Activated B cell treated with CpG ODN at 0.5 μM for 24 hours (primary cell): ENCODE data around the gene IRF2. TPM values are rescaled to one million over a fixed set of nuclear protein-coding genes. Genes with fewer than 3 reads are reported as not detected.

Experiments
- ATAC-seq: fragments of 200-7000 bp; cut with Tn5 transposase; one replicate; pipeline ENCODE4 v1.10.0; 2021; ENCODE audit warnings: low read depth, mild to moderate bottlenecking, moderate library complexity
- CTCF ChIA-PET: fragments of 350-600 bp; sonication (Branson Sonifier 250); formaldehyde crosslinking; loops from one replicate; lab custom pipeline; 2021; ENCODE audit warnings: antibody characterized with exemption; lab: Charles Lee
- POLR2A ChIA-PET: fragments of 350-600 bp; sonication (Branson Sonifier 250); formaldehyde crosslinking; loops from one replicate; lab custom pipeline; 2021; ENCODE audit warnings: antibody characterized with exemption; lab: Charles Lee
- DNase-seq: peaks from one replicate; pipeline ENCODE4 v3.0.0; 2022
- H3K27ac Mint-ChIP-seq: one replicate; pipeline ENCODE4 v1.8.0; 2020; ENCODE audit warnings: mixed read lengths
- H3K27me3 Mint-ChIP-seq: one replicate; pipeline ENCODE4 v1.8.0; 2021; ENCODE audit warnings: mixed read lengths
- H3K36me3 Mint-ChIP-seq: one replicate; pipeline ENCODE4 v1.8.0; 2021; ENCODE audit warnings: low read depth, mixed read lengths
- H3K4me1 Mint-ChIP-seq: one replicate; pipeline ENCODE4 v1.8.0; 2021; ENCODE audit warnings: mixed read lengths
- H3K4me3 Mint-ChIP-seq: one replicate; pipeline ENCODE4 v1.8.0; 2020; ENCODE audit warnings: mild to moderate bottlenecking, mixed read lengths
- H3K9me3 Mint-ChIP-seq: one replicate; pipeline ENCODE4 v1.8.0; 2020; ENCODE audit warnings: mixed read lengths
- intact Hi-C: fragments of 100-400 bp; cut with micrococcal nuclease; formaldehyde crosslinking; loops from one replicate; pipeline ENCODE4 v1.15.1; 2024
- total RNA-seq: library from RNA; stranded (reverse); gene quantifications from 2 replicates; pipeline ENCODE4 v1.2.3, GENCODE V29; 2022
- TF ChIP-seq, protein P1 (sequence below): fragments of 200-600 bp; IDR thresholded peaks from one replicate; pipeline ENCODE4 v1.8.0; 2022; ENCODE audit warnings: antibody characterized with exemption, mild to moderate bottlenecking

Gene IRF2
- total RNA-seq, 1 donor from 2014 or later: 66.2 TPM

GRCh38 chr4:184402239-184402638, 72.1 kb downstream of the IRF2 start:
- ChIA-PET CTCF (no interaction called here), POLR2A (no interaction called here)
- intact Hi-C loops: no loop called here
- Mint-ChIP-seq H3K9me3 (no peaks in the 10 kb centered on the region), H3K27me3 (no peaks in the 10 kb centered on the region), H3K27ac (peak overlapping the region; percentile 74), H3K4me1 (peaks cover 46% of the 10 kb centered on the region), H3K36me3 (peaks cover 94% of the 10 kb centered on the region), H3K4me3 (no peak overlapping the region)
- ATAC-seq: no peak
- no peak for DNase-seq
- TF ChIP-seq, protein P1, sequence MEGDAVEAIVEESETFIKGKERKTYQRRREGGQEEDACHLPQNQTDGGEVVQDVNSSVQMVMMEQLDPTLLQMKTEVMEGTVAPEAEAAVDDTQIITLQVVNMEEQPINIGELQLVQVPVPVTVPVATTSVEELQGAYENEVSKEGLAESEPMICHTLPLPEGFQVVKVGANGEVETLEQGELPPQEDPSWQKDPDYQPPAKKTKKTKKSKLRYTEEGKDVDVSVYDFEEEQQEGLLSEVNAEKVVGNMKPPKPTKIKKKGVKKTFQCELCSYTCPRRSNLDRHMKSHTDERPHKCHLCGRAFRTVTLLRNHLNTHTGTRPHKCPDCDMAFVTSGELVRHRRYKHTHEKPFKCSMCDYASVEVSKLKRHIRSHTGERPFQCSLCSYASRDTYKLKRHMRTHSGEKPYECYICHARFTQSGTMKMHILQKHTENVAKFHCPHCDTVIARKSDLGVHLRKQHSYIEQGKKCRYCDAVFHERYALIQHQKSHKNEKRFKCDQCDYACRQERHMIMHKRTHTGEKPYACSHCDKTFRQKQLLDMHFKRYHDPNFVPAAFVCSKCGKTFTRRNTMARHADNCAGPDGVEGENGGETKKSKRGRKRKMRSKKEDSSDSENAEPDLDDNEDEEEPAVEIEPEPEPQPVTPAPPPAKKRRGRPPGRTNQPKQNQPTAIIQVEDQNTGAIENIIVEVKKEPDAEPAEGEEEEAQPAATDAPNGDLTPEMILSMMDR: no peak

DNA sequence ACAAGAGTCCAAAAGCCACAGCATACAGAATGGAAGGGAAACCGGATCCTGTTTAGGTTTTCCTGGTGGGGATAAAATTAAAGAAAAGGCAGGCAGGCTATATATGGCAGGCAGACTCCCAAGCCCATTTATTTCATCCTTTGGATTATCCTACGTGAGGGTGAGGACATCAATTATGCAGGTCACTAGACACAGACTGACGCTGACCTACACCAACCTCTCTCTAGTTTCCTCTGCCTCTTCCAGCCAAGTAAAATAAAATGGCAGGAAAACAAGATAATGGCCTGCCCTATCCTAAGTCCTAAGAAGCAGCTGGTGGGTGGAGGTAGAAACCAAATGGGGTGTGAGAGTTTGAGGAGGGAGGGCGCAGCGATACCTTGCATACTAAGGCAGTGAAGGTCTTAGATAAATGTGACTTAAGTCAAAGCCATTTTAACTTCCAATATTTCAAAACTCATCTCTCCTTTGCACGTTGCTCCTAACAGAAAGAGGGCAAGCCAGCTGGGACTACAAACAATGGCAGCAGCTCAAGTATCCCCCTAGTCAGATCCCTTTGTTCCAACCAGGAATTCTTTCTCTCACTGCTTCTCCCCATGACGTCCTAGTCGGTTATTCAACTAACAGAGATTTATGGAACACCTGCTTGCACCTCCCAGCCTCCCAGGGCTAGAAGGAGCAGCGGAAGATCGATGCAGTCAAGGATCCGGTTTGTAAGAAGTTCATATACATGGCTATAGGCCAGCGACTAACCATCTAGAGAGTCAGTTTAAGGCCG, 72.8 kb downstream of the IRF2 start:
- H3K27ac Mint-ChIP-seq: peak overlapping the region; percentile 74
- CTCF ChIA-PET: no interaction called here
- peaks cover 92% of the 10 kb centered on the region for H3K36me3 Mint-ChIP-seq
- POLR2A ChIA-PET: no interaction called here
- H3K9me3 Mint-ChIP-seq: no peaks in the 10 kb centered on the region
- H3K27me3 Mint-ChIP-seq: no peaks in the 10 kb centered on the region
- no peak overlapping the region for H3K4me3 Mint-ChIP-seq
- intact Hi-C loops: no loop called here
- peaks cover 46% of the 10 kb centered on the region for H3K4me1 Mint-ChIP-seq
- ATAC-seq (no peak), DNase-seq (no peak)
- TF ChIP-seq, protein P1: no peak

GRCh38 chr4:184400891-184401290, 73.5 kb downstream of the IRF2 start:
- no peaks in the 10 kb centered on the region for H3K27me3 Mint-ChIP-seq
- H3K36me3 Mint-ChIP-seq: peaks cover 92% of the 10 kb centered on the region
- ATAC-seq (no peak), DNase-seq (no peak)
- intact Hi-C loops: no loop called here
- no peaks in the 10 kb centered on the region for H3K9me3 Mint-ChIP-seq
- ChIA-PET CTCF (no interaction called here), POLR2A (no interaction called here)
- peaks cover 52% of the 10 kb centered on the region for H3K4me1 Mint-ChIP-seq
- TF ChIP-seq, protein P1: no peak
- no peak overlapping the region for H3K27ac Mint-ChIP-seq
- H3K4me3 Mint-ChIP-seq: no peak overlapping the region

DNA sequence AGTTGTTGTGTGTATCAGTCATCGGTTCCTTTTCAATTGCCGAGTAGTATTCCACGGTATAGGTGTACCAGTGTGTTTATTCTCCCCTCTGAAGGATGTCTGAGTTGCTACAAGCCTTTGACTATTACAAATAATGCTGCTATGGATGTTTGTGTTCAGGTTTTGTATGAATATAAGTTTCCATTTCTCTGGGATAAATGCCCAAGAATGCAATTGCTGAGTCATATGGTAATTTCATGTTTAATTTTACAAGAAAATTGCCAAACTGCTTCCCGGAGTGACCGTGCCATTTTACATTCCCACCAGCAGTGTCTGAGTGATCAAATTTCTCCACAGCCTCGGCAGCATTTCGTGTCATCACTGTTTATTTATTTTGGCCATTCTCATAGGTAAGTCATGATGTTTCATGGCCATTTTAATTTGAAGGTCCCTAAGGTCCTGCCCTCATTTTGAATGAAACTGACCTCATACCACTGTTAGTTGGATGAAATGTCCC, 73.9 kb downstream of the IRF2 start:
- intact Hi-C loops: no loop called here
- peaks cover 90% of the 10 kb centered on the region for H3K36me3 Mint-ChIP-seq
- H3K4me3 Mint-ChIP-seq: no peak overlapping the region
- H3K4me1 Mint-ChIP-seq: peaks cover 54% of the 10 kb centered on the region
- POLR2A ChIA-PET: interaction anchor here (1.1 kb wide), 1 partner anchor 9 kb away, joined by 3 read pairs; no protein-coding TSS in a partner anchor
- CTCF ChIA-PET: no interaction called here
- DNase-seq (no peak), ATAC-seq (no peak)
- no peak overlapping the region for H3K27ac Mint-ChIP-seq
- TF ChIP-seq, protein P1: no peak
- no peaks in the 10 kb centered on the region for H3K9me3 Mint-ChIP-seq
- no peaks in the 10 kb centered on the region for H3K27me3 Mint-ChIP-seq

- TF ChIP-seq, protein P1: no peak
- peaks cover 84% of the 10 kb centered on the region for H3K36me3 Mint-ChIP-seq
- H3K27me3 Mint-ChIP-seq: no peaks in the 10 kb centered on the region
- ChIA-PET CTCF (no interaction called here), POLR2A (interaction anchor here (0.9 to 1.1 kb wide), 2 partner anchors 10 to 138 kb away, joined by 3 read pairs; no protein-coding TSS in a partner anchor)
- intact Hi-C loops: loop anchor here (5.0 kb wide), 2 partner anchors 248 to 333 kb away; partner anchors contain the start of genes CASP3, CENPU and PRIMPOL
- H3K9me3 Mint-ChIP-seq: no peaks in the 10 kb centered on the region
- ATAC-seq (no peak), DNase-seq (no peak)
- peaks cover 60% of the 10 kb centered on the region for H3K4me1 Mint-ChIP-seq
- H3K4me3 Mint-ChIP-seq: no peak overlapping the region
- H3K27ac Mint-ChIP-seq: no peak overlapping the region
Measured at GRCh38 chr4:184399512-184399908, 74.8 kb downstream of the IRF2 start.
